ENCODE results near the gene PTPRN2.
A peak's percentile ranks its signal among the peaks of the same experiment; 100 is the strongest.

PTPRN2 gene

DNA sequence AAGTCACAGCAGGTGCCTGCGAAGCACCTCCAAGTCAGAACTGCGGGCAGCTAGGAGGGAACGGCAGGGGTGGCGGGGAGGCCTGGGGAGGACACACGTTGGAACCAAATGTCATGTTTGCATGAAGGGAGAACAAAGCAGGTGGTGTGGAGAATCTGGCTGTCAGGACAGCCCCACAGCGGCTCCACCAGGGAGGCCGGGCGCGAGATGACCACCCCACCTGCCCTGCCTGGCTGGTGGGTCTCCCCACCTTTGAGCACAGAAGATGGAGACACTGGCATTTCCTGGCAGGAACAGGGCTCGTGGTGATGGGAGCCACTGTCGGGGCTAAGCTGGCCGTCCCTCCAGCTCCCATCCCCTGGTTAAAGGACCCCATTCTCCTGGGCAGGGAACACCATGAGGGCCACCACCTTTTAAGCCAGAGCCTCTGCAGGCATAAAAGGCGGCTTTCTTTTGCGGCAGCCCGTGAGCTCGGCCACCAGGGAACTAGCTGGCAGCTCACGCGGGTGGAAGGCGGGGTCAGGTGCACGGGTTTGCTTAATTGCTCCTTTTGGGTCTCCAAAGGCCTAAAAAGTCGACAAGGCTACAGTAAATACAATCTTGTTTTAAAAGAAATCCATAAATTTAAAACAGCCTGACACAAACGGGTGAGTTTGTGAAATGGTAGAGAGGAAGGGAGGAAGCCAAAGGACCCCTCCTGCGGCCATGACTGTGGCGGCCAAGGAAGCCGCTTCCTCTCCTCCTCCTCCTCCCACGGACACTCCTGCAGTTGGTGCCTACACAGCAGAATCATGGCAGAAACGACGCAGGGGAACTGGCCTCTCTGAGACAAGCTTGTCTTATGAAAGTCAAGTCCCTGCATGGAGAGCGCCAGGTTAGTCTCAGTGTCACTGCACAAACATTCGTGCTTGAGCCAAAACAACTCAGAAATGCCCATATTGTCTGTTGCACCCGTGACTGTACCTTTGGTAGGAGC is 1037.0 kb downstream of the PTPRN2 start:
- in situ Hi-C loops (cut with MboI; ENCODE audit: low pct_unique_long_range_greater_than_20kb, low sequenced_read_pairs), result no loop called here
- DNase-seq, result peak; percentile 44

DNA sequence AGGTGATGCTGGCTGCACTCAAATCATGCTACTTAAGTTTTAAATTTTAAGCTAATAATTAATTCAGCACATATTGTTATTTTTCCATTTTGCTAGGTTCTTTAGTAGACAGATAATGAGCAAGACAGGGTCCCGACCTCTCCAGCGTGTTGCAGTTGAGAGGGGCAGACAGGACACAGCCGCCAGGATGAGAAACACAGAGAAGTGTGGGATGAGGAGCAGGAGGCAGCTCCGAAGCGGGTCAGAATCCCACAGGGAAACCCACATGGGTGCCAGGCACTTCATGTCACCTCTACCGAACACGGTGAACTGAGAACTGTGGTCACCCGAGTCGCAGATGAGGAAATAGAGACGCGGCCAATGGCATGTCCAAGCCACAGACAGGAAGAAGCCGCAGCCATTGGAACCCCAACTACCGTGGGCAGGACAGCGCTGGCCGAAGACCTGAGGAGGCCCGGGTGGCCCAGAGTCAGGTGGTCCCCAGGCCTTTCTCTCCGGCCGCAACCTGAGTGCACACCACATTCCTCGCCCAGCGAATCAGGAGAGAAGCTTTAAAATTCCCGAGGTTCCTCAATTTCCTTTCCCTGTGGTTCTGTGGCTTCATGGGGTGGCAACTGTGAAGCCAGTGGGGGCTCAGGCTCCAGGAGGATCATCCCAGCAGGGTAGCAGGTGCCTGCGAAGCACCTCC is 1037.9 kb downstream of the PTPRN2 start:
- DNase-seq, result no peak
- in situ Hi-C loops (cut with MboI; ENCODE audit: low pct_unique_long_range_greater_than_20kb, low sequenced_read_pairs), result no loop called here

DNA sequence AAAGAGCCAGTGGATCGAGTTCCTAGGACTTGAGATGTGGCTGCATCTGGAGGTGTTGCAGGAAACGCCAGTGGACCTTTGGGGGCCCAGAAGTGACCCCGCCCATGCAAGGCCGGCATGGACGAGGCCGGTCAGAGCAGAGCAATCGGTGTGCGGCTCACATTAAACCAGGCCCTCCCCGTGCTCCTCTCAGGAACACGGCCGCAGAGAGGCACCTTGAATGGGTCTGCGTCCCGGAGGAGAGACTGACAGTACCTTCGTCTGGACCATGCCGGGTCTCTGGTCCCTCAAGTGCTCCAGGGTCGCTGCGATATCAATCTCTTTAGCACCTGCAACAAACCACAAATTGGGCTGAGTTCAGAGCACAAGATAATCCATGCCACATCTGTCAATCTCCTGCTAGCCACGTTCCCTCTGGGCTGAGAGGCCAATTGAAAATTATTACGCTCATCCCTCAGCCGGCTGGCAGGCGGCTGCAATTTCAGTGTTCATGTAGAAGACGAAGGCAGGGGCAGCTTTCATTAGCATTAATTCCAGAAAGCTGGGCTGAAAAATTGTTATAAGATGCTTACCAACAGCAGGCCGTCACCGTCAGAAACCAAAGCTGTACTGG is 1038.8 kb downstream of the PTPRN2 start:
- in situ Hi-C loops (cut with MboI; ENCODE audit: low pct_unique_long_range_greater_than_20kb, low sequenced_read_pairs), result no loop called here
- DNase-seq, result no peak

DNA sequence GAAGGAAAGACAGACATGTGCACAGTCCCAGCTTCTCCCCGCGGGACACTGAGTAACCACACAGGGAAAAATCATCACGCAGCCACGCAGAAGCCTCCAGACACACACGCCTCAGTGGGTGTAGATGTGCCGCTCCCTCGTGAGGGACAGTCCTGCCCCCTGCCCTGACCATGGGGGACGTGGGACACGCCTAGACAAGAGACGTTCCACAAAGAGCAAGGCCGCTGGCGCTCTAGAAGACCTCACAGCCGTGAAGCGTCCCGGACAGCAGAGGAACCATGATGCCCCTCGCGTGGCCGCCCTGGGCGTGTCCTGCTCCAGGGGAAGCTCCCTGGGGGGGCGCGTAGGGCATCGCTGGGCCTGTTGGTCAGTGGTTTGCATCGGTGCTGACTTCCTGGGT is 1040.0 kb downstream of the PTPRN2 start:
- in situ Hi-C loops (cut with MboI; ENCODE audit: low pct_unique_long_range_greater_than_20kb, low sequenced_read_pairs), result no loop called here

DNA sequence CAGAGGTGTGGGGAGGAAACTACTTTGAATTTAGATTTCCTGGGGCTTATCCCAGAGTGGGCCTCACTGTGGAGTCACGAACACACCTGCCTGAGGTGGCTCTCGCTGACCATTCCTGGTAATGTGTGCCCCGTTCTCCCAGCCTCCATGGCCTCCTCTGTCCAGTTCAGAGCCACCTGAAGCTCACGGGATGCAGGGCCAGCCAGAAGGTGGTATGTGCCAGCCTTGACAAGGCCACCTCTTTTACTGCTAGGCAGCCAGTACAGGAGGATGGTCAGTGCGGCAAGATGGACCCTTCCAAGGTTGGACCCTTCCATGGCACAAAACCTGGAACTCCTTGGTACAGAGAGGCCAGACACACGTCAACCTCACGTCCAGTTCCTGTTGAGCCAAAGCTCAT is 1040.5 kb downstream of the PTPRN2 start:
- in situ Hi-C loops (cut with MboI; ENCODE audit: low pct_unique_long_range_greater_than_20kb, low sequenced_read_pairs), result no loop called here

More for the DNA sequence above, 1040.0 kb downstream of the PTPRN2 start:
- DNase-seq, result no peak

DNA sequence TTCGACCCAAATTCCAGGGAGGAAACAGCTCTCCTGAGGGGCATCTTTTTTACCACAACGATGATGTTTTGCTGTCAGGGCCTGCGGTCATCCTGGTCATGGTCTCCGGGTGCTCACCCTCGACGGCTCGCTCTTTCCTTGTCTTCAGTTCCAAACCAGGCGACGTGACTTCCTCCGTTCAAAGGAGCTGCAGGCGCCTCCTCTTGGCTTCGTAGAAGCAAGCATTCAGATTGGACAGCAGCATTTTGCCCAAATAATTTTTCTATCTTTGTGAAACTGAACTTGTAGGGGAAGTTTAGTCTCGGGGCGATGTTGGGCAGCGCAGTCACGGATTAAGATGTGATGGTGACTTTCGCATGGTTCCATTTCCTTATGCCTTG is 1042.0 kb downstream of the PTPRN2 start:
- in situ Hi-C loops (cut with MboI; ENCODE audit: low pct_unique_long_range_greater_than_20kb, low sequenced_read_pairs), result no loop called here
- DNase-seq, result no peak

More for the DNA sequence above, 1040.5 kb downstream of the PTPRN2 start:
- DNase-seq, result no peak

DNA sequence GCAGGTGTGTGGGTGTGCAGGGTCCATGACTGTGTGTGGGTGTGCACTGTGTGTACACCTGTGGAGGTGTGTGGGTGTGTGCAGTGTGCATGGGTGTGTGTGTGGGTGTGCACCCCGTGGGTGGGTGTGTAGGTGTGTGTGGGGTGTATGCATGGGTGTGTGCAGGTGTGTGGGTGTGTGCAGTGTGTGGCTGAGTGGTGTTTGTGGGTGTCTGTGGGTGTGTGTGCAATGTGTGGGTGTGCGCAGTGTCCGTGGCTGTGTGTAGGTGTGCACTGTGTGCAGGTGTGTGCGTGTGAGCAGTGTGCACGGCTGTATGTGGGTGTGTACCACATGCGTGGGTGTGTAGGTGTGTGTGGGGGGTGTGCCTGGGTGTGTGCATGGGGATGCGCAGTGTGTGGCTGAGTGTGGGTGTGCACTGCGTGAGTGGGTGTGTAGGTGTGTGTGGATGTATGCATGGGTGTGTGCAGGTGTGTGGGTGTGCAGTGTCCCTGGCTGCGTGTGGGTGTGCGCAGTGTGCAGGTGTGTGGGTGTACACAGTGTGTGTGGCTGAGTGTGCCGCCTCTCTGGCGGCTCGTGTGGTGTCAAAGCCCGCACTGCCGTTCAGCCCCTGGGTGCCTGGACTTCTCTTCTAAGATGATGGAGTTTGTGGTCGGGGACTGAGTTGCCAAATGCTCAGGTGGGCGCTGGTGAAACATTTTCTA is 1042.5 kb downstream of the PTPRN2 start:
- in situ Hi-C loops (cut with MboI; ENCODE audit: low pct_unique_long_range_greater_than_20kb, low sequenced_read_pairs), result no loop called here

DNA sequence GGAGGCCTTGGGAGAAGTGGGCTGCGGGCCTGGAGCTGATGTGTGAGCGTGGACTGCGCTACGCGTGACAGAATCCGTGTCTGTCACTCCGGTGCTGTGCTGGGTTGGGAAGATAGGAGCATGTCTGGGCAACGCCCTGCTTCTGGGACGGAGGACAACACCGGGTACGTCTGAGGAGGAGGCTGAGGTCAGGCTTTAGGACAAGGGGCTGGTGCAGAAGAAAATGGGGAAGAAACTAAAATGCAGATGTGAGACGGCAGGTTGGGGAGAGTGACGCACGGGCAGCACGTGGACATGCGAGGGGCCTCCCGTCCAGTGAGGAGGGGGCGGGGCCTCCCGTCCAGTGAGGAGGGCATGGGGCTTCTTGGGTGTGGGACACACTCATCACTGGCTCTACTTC is 1043.4 kb downstream of the PTPRN2 start:
- no peak for DNase-seq
- in situ Hi-C loops (cut with MboI; ENCODE audit: low pct_unique_long_range_greater_than_20kb, low sequenced_read_pairs), result no loop called here

More for the DNA sequence above, 1042.5 kb downstream of the PTPRN2 start:
- no peak for DNase-seq

DNA sequence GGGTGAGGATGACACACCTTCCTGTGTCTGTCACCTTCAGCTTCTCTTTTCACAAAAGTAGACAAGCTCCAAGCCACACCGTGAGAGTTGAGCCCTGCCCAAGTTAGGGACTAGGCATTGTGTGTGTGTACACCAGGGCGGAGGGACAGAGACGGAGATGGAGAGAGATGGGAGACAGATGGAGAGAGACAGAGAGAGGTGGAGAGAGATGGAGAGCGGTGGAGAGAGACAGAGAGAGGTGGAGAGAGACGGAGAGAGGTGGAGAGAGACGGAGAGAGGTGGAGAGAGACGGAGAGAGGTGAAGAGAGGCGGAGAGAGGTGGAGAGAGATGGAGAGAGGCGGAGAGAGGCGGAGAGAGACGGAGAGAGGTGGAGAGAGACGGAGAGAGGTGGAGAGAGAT is 1043.8 kb downstream of the PTPRN2 start:
- DNase-seq, result no peak
- in situ Hi-C loops (cut with MboI; ENCODE audit: low pct_unique_long_range_greater_than_20kb, low sequenced_read_pairs), result no loop called here

DNA sequence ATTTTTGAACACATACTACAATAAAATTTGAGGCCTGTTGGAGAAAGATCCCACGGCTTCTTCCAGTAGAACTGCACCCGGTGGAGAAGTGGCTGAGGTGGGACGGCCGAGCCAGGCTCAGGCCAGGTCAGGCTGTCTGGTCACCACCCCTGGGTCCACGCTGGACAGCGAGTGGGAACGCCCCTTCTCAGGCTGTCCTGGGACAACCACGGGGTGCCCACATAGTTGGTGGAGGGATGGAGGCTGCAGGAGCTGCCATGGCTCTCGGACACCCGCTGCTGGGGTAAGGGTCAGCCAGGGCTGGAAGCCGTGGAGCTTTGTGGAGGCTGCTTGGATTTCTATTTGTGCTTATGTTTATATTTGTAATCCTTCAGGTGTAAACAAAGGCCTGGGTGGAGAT is 1044.3 kb downstream of the PTPRN2 start:
- in situ Hi-C loops (cut with MboI; ENCODE audit: low pct_unique_long_range_greater_than_20kb, low sequenced_read_pairs), result no loop called here
- DNase-seq, result no peak

DNA sequence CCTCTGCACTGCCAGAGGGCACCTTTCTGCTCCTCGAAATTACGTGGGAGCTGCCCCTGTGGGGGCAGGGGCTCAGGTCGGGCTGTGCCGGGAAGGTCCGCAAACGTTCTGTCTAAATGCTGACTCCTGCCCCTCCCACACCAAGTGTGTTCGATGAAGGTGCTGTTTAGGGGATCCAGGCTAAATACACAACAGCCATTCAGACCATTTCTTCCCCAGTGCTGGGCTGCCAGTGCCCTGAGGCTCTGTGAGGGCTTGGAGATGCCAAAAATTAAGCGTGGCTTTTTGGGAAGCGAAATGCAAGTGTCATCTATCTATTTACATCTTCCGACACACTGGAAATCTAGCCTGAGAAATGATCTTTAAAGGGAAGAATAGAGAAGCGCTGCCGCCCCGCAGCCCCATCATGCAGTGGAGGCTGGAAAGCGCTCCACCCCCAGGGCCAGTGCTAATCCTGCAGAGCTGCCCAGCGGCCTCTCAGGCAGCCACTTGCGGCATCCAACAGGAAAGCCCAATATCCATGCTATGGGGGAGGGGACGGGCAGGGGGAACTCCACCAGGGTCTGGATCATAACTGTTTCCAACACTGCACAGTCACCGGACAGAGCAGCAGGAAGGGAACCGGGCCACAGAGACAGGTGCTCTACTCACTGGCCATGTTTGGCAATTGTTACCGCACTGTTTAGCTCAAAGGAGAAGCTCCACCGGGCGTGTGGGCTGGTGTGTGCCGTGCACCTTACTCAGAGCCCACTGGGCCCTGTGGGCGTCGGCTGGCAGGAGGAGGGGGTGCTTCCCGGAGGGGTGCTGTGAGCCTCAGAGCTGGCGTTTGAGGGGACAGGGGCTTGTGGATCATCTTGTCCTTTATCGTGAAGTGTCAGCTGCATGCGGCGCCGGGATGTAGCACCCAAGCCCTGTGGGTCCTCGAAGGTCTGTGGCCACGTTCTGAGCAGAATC is 1045.3 kb downstream of the PTPRN2 start:
- DNase-seq, result no peak
- in situ Hi-C loops (cut with MboI; ENCODE audit: low pct_unique_long_range_greater_than_20kb, low sequenced_read_pairs), result no loop called here

DNA sequence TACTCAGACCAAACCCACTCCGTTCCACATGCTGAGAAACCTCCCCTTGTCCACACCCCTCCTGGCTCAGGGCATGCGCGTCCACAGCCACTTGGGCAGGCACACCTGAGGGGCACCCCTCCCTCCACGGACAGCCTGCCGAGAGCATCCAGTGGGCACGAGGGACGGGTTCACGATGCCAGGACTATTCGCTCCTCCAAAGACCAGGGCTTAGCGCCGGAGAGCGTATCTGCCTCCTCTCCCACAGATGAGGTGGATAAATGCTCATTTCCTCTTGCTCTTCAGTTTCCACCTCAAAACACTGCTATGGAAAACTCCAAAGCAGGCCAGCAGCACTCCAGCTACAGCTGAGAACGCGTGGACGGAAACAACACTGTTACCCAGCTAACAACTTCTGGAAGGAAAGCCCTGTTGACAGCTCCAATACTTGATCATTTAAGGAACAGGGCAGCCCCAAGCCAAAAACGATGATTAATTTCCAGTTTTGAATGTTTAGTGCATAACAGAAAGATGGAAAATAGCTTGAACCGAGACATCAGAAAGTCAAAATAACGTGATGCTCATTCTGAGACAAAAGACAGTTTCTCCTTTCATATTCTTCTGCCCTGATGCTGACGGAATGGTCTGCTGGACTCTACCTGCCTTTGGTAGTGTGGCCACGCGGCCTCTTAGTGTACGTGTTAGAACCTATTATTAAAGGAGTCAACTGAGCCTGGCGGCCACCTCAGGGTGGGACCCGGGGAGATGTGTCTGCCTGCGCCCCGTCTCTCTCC is 1046.1 kb downstream of the PTPRN2 start:
- in situ Hi-C loops (cut with MboI; ENCODE audit: low pct_unique_long_range_greater_than_20kb, low sequenced_read_pairs), result no loop called here
- no peak for DNase-seq

DNA sequence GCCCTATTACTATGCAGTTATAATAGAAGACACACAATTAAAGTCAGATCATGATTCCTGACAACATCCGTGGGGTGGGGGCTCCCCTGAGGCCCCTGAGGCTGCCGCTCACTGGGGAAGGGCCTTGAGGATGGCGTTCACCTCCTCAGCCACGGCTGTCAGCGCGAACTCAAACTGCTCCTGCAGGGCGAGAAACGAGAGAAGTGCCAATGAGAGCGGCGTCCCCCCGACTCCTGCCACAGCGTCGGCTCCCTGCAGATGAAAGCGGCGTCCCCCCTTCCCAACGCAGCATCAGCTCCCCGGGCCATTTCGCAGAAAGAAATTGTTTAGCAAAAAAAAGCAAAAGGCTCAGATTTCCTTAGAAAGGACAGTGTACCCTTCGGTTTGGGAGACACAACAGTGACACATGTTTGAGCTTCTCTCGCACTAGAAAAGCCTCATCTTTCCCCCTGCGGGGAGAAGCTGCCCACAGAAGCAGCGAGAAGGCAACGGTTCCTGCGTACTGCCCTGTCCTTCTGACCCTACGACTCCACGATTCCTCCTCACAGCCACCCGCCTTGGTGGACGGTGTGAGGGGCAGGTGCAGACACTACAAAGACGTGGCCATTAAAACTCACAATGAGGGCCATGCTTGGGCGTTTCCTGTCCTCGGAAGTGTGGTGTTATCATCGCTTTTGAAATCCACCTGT is 1046.9 kb downstream of the PTPRN2 start:
- DNase-seq, result no peak
- in situ Hi-C loops (cut with MboI; ENCODE audit: low pct_unique_long_range_greater_than_20kb, low sequenced_read_pairs), result no loop called here

DNA sequence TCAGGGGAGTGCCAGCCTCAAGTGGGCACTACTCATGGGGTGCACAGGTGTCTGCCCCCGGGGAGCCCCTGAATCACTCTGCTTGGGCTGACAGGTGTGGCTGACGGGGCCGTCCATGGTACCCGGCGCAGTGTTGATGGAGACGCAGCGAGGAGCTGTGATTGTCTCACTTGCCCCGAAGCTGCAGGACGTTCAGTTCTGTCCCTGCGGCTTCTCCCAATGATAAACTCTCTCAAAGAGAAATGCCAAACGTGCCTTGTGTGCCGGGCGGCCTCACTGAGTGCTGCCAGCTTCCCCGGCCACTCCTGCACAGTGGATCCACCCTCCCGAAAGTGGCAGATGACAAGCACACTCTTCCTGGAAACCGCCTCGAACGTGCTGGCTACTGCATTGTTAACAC is 1047.6 kb downstream of the PTPRN2 start:
- no peak for DNase-seq
- in situ Hi-C loops (cut with MboI; ENCODE audit: low pct_unique_long_range_greater_than_20kb, low sequenced_read_pairs), result no loop called here

DNA sequence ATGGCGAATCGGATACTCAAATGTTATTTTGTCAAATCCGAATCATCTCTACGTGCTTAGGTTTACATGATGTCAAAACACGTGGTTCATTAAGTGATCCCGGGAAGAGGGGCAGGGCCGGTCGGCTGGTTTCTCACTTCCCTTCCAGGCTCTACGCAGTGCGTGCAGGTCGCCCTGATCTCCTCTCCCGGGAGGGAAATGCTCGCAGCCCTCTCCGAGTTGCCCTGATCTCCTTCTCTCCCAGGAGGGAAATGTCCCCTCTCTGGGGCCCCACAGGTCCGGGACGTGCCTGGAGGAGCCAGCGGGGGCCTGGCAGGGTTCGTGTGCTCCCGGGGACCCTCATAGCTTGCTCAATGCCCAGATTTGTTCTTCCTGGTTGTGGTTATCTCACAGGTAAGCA is 1048.1 kb downstream of the PTPRN2 start:
- in situ Hi-C loops (cut with MboI; ENCODE audit: low pct_unique_long_range_greater_than_20kb, low sequenced_read_pairs), result no loop called here
- no peak for DNase-seq

DNA sequence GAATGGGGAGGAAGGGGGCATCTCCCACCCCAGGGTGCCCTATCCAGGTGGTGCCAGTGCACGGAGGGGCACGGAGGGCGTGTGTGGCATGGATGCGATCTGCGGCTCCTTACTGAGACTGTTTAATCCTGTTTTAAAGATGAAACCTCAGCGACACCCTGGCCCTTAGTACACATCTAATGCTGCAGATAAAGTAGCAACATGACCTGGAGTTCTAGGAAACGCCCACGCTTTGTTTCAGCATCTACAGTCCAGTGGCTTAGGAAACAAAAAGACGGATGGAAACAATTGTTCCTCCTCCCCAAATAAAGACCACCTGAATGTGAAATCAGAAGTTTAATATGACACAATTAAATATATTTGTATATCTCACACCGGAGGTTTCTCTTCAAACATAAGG is 1048.9 kb downstream of the PTPRN2 start:
- DNase-seq, result no peak
- in situ Hi-C loops (cut with MboI; ENCODE audit: low pct_unique_long_range_greater_than_20kb, low sequenced_read_pairs), result no loop called here

DNA sequence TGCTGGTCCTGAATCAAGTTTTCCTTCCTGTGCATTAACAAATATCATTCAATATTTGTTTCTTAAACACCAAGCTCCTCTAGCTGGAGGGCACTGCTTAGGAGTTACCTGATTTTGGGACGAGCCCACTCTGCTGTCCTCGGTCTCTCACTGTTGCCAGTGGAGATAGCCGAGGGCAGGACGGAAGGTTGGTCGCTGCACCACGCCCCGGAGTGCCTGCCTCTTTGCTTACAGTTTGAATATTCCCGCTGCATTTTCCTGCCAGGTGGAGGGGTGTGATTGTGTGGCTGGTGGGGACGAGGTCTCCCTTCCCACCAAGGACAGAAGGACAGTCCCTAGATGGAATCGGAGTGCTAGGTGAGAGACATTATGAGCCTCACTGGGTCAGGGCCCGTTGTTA is 1049.3 kb downstream of the PTPRN2 start:
- in situ Hi-C loops (cut with MboI; ENCODE audit: low pct_unique_long_range_greater_than_20kb, low sequenced_read_pairs), result no loop called here
- no peak for DNase-seq
